ENCODE data around the gene PPP1R1A. TPM values are rescaled to one million over a fixed set of nuclear protein-coding genes. Genes with fewer than 3 reads are reported as not detected.

The PPP1R1A gene
- total RNA-seq, 1 donor from 2014 or later: 75.0 TPM

DNA sequence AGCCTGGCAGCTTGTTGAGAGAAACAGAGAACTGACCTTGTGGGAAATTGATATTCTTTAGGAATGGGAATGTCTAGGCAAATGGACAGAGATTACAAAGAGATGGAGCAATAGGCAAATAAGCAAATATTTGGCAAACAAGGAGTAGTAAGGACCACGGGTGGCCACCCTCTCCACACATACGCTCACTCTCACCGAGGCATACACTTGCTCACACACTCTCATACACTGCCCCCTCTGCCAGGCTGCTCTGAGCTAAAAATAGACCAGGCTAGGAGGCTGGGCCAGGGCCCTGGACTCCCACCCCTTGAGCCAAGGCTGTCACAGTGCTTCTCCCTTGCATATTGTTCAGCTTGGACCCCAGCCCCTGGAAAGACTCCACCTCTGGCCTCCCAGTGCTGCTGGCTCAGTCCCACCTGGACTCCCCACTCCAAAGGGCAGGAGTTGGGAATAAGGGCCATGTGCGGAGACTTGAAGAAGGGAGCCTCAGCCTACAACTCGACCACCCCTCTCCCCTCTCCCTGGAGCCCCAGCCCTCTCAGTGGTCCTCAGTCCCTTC, 1.1 kb downstream of the PPP1R1A start:
- peak; percentile 52 for DNase-seq
- H3K4me1 ChIP-seq: peaks cover 55% of the 10 kb centered on the region
- H3K27me3 ChIP-seq (ENCODE audit: low read depth): peaks cover 70% of the 10 kb centered on the region
- intact Hi-C loops (cut with micrococcal nuclease): no loop called here
- TF ChIP-seq, protein P1, sequence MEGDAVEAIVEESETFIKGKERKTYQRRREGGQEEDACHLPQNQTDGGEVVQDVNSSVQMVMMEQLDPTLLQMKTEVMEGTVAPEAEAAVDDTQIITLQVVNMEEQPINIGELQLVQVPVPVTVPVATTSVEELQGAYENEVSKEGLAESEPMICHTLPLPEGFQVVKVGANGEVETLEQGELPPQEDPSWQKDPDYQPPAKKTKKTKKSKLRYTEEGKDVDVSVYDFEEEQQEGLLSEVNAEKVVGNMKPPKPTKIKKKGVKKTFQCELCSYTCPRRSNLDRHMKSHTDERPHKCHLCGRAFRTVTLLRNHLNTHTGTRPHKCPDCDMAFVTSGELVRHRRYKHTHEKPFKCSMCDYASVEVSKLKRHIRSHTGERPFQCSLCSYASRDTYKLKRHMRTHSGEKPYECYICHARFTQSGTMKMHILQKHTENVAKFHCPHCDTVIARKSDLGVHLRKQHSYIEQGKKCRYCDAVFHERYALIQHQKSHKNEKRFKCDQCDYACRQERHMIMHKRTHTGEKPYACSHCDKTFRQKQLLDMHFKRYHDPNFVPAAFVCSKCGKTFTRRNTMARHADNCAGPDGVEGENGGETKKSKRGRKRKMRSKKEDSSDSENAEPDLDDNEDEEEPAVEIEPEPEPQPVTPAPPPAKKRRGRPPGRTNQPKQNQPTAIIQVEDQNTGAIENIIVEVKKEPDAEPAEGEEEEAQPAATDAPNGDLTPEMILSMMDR (IDR thresholded peaks at IDR 0.05; ENCODE audit: borderline replicate concordance): no peak
- H3K36me3 ChIP-seq: no peaks in the 10 kb centered on the region
- H3K27ac ChIP-seq (replicated peaks): peak overlapping the region; percentile 61
- peak overlapping the region; percentile 76 for H3K4me3 ChIP-seq
- no peaks in the 10 kb centered on the region for H3K9me3 ChIP-seq (replicated peaks)

DNA sequence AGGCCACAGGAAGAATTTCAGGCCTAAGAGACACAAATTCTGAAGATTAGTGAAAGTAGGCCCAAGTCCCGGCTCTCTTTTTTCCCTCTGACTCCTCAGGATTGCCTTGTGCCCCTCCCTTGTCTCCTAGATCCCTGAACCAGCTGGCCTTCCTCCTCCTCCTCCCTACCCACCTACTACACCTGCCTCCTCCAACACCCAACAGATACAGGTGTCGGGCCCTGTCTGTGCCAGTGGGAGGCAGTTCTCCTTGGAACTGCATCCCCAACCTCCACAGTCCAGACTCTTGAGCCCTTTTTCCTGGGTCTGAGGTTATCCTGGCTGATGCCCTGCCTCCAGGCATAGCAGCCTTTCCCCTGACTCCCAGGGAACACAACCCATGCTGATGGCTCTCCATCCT, 1.8 kb downstream of the PPP1R1A start:
- TF ChIP-seq, protein P1 (IDR thresholded peaks at IDR 0.05; ENCODE audit: borderline replicate concordance): no peak
- Histone ChIP-seq H3K4me3 (peak overlapping the region; percentile 76), H3K36me3 (no peaks in the 10 kb centered on the region), H3K27ac (replicated peaks) (no peak overlapping the region), H3K27me3 (ENCODE audit: low read depth) (peaks cover 64% of the 10 kb centered on the region), H3K9me3 (replicated peaks) (no peaks in the 10 kb centered on the region), H3K4me1 (peaks cover 53% of the 10 kb centered on the region)
- no peak for DNase-seq
- intact Hi-C loops (cut with micrococcal nuclease): no loop called here

DNA sequence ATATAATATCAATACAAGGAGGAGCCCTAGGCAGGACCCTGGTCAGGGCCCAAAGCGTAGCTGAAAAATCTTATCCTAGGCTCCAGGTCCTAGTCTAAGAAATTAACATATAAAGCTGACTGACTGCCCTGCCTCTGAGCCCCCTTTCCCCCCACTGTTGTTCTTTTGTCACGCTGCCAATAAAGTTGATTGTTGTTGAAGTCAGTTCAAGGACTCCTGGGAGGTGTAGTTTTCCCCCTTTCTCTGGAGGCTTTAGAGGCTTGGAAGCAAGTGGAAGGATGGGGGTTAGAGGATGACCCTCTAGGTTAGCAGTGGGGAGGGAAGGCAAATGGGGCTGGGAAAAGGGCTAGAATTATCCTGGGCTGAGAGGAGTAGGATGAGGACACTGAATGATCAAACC, 3.2 kb downstream of the PPP1R1A start:
- Histone ChIP-seq H3K9me3 (replicated peaks) (no peaks in the 10 kb centered on the region), H3K4me3 (no peak overlapping the region), H3K4me1 (peaks cover 39% of the 10 kb centered on the region), H3K27me3 (ENCODE audit: low read depth) (peaks cover 53% of the 10 kb centered on the region), H3K27ac (replicated peaks) (no peak overlapping the region), H3K36me3 (no peaks in the 10 kb centered on the region)
- intact Hi-C loops (cut with micrococcal nuclease): no loop called here
- TF ChIP-seq, protein P1 (IDR thresholded peaks at IDR 0.05; ENCODE audit: borderline replicate concordance): no peak
- no peak for DNase-seq

DNA sequence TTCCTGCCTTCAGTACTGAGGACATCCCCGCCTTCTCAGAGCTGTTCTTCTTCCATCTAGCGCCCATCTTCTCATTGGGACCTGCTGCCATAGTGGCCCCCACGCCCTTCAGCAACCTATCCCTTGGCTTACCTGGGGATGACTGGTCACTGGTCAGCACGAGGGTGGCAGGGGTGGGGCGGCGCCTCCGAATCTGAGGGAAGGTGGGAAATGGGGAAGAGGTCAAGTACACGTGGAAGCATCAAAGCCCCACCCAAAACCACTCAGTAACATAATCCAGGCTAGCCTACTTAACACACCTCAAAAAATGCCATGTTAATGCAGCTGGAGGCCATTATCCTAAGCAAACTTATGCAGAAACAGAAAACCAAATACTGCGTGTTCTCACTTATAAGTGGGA, 4.3 kb downstream of the PPP1R1A start:
- Histone ChIP-seq H3K4me3 (no peak overlapping the region), H3K9me3 (replicated peaks) (no peaks in the 10 kb centered on the region), H3K27ac (replicated peaks) (no peak overlapping the region), H3K36me3 (no peaks in the 10 kb centered on the region), H3K4me1 (peaks cover 38% of the 10 kb centered on the region), H3K27me3 (ENCODE audit: low read depth) (peaks cover 42% of the 10 kb centered on the region)
- intact Hi-C loops (cut with micrococcal nuclease): no loop called here
- TF ChIP-seq, protein P1 (IDR thresholded peaks at IDR 0.05; ENCODE audit: borderline replicate concordance): no peak
- DNase-seq: no peak

DNA sequence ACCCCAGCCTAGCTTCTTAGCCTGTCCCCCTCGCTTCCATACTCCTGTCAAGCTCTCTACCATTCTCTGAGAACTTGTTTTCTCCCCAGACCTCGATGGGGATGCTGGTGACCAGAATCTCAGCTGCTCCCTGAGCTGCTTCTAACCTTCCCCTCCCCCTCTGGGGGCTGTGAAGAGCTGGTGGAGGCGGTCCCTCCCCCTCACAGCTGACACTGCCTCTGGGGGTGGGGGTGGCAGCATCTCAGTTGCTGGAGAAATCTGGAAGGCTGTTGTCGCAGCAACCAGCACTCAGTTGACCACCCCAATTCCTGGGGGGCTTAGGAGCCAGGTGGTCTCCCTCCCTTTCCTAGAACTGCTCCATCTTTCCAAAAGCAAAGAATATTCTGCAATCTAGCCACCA, 4.7 kb downstream of the PPP1R1A start:
- no peaks in the 10 kb centered on the region for H3K36me3 ChIP-seq
- peaks cover 34% of the 10 kb centered on the region for H3K4me1 ChIP-seq
- H3K9me3 ChIP-seq (replicated peaks): no peaks in the 10 kb centered on the region
- no peak for DNase-seq
- no peak overlapping the region for H3K27ac ChIP-seq (replicated peaks)
- H3K27me3 ChIP-seq (ENCODE audit: low read depth): peaks cover 38% of the 10 kb centered on the region
- no peak overlapping the region for H3K4me3 ChIP-seq
- intact Hi-C loops (cut with micrococcal nuclease): no loop called here
- TF ChIP-seq, protein P1 (IDR thresholded peaks at IDR 0.05; ENCODE audit: borderline replicate concordance): no peak
